HG03108 (cell line): ENCODE results near the gene MAP4.

Source experiments
- ATAC-seq: cut with Tn5 transposase; IDR thresholded peaks from one replicate; pipeline ENCODE4 v1.9.1; 2021; ENCODE audit warnings: moderate library complexity; ENCODE audit not compliant: unreplicated experiment

MAP4 gene

GRCh38 chr3:47964740-47965139 lies 51.5 kb downstream of the MAP4 start:
- no peak for ATAC-seq

GRCh38 chr3:47961815-47962606 lies 54.2 kb downstream of the MAP4 start:
- no peak for ATAC-seq

- ATAC-seq, result no peak
Observed at GRCh38 chr3:47961036-47961435, 55.2 kb downstream of the MAP4 start.

- no peak for ATAC-seq
Observed at GRCh38 chr3:47956521-47956920, 59.7 kb downstream of the MAP4 start.

GRCh38 chr3:47954567-47954966 lies 61.6 kb downstream of the MAP4 start:
- ATAC-seq, result no peak

GRCh38 chr3:47950453-47951169 lies 65.6 kb downstream of the MAP4 start:
- ATAC-seq, result peak; percentile 46

- ATAC-seq, result peak; percentile 59
Observed at GRCh38 chr3:47949979-47950378, 66.2 kb downstream of the MAP4 start.

GRCh38 chr3:47940232-47940631 lies 76.0 kb downstream of the MAP4 start:
- no peak for ATAC-seq

GRCh38 chr3:47932421-47932820 lies 83.8 kb downstream of the MAP4 start:
- ATAC-seq, result no peak

- no peak for ATAC-seq
Observed at GRCh38 chr3:47930979-47931378, 85.2 kb downstream of the MAP4 start.

GRCh38 chr3:47916696-47917095 lies 99.5 kb downstream of the MAP4 start:
- ATAC-seq, result no peak

GRCh38 chr3:47916201-47916600 lies 100.0 kb downstream of the MAP4 start:
- ATAC-seq, result no peak

GRCh38 chr3:47912006-47912504 lies 104.2 kb downstream of the MAP4 start:
- no peak for ATAC-seq

GRCh38 chr3:47910777-47911440 lies 105.3 kb downstream of the MAP4 start:
- ATAC-seq, result no peak

- ATAC-seq, result no peak
Observed at GRCh38 chr3:47910233-47910632, 106.0 kb downstream of the MAP4 start.

- no peak for ATAC-seq
Observed at GRCh38 chr3:47909607-47910006, 106.6 kb downstream of the MAP4 start.

GRCh38 chr3:47908744-47909143 lies 107.5 kb downstream of the MAP4 start:
- no peak for ATAC-seq

- no peak for ATAC-seq
Observed at GRCh38 chr3:47907784-47908183, 108.4 kb downstream of the MAP4 start.

- no peak for ATAC-seq
Observed at GRCh38 chr3:47902746-47903145, 113.5 kb downstream of the MAP4 start.

GRCh38 chr3:47901280-47901833 lies 114.9 kb downstream of the MAP4 start:
- ATAC-seq, result no peak

- ATAC-seq, result no peak
Observed at GRCh38 chr3:47899495-47900108, 116.6 kb downstream of the MAP4 start.
